ENCODE results near the gene RFWD3.
"Not testable (repeated sequence)": the region's sequence is repeated elsewhere in the genome, so short reads cannot be mapped to it uniquely, and the experiment has no call there.

RFWD3 gene, protein sequence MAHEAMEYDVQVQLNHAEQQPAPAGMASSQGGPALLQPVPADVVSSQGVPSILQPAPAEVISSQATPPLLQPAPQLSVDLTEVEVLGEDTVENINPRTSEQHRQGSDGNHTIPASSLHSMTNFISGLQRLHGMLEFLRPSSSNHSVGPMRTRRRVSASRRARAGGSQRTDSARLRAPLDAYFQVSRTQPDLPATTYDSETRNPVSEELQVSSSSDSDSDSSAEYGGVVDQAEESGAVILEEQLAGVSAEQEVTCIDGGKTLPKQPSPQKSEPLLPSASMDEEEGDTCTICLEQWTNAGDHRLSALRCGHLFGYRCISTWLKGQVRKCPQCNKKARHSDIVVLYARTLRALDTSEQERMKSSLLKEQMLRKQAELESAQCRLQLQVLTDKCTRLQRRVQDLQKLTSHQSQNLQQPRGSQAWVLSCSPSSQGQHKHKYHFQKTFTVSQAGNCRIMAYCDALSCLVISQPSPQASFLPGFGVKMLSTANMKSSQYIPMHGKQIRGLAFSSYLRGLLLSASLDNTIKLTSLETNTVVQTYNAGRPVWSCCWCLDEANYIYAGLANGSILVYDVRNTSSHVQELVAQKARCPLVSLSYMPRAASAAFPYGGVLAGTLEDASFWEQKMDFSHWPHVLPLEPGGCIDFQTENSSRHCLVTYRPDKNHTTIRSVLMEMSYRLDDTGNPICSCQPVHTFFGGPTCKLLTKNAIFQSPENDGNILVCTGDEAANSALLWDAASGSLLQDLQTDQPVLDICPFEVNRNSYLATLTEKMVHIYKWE

DNA sequence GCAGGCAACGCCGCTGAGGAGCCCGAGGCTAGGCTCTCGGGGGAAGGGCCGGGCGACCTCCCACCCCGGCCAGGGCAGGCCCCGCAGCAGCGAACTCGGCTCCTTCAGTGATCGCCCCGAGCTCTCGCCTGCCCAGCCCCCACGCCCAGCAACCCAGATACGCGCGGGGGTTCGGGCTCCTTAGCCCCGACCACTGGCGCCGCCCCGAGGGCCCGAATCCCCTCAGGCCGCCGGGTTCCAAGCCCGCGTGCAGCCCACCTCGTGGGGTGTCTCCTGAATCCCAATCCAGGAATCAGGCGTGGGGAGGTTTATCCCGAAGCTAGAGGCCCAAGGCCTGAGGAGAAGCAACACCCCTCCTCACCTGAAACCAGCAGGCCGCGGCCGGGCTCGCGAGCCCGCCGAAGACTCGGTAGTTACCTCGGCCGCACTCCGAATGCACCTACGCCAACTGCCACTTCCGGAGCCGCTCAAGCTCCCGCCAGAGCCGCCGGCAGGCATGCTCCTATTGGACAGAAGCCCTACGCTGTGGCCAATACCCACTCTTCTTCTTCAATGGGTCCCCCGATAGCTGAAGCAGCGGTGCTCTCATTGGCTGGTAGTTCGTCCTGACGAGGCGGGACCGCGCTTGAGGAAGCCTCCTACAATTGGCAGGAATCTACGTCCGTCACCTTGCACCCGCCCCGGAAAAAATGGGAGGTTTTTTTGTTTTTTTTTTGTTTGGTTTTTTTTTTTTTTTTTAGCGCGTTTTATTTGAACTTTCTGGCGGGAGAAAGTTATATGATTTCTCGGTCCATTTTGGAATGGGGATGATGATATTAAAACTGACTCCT lies at the start of gene RFWD3:
TSS of gene RFWD3 (minus strand) at position 453 of the 830 bp plus-strand sequence. CDS start 5,428 bp downstream, outside the sequence.
- in situ Hi-C loops (cut with MboI; ENCODE audit: low sequenced_read_pairs) = no loop called here

DNA sequence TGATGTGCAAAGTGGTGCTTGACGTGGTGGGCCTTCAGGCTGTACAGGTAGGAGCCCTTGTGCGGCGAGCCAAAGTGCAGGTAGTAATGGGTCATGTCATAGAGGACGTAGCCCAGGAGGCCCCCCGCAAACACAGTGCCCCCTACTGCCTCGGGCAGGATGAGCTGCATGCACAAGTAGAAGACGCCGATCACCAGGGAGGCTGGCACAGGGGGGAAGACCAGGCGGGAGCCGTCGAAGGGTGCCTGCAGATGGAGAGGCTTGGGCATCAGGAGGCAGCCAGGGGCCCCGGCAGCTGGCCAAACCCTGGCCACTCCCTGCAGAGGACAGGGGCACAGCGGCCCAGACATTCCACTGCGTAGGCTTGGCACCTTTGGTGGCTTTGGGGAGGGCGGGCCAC lies 49.7 kb upstream of the RFWD3 start:
- in situ Hi-C loops (cut with MboI; ENCODE audit: low sequenced_read_pairs) = no loop called here

- in situ Hi-C loops (cut with MboI; ENCODE audit: low sequenced_read_pairs) = no loop called here
Measured at GRCh38 chr16:74713876-74714275, 47.2 kb upstream of the RFWD3 start.

- in situ Hi-C loops (cut with MboI; ENCODE audit: low sequenced_read_pairs) = no loop called here
Measured at GRCh38 chr16:74713325-74713724, 46.6 kb upstream of the RFWD3 start.

GRCh38 chr16:74711938-74712337 lies 45.3 kb upstream of the RFWD3 start:
- in situ Hi-C loops (cut with MboI; ENCODE audit: low sequenced_read_pairs) = no loop called here

DNA sequence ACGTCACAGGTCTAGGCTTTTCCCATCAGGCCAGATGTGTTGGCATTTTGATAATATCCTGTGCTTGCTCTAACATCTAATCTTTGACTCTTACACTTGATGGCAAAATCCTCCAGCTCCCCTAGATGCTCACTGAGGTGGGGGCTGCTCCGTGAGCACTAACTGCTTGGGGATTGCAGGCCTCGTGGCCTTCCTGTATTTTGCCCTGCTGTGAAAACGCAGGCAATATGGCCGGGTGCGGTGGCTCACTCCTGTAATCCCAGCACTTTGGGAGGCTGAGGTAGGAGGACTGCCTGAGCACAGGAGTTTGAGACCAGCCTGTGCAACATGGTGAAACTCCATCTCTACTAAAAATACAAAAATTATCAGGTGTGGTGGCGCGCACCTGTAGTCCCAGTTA lies 43.7 kb upstream of the RFWD3 start:
- in situ Hi-C loops (cut with MboI; ENCODE audit: low sequenced_read_pairs) = no loop called here

GRCh38 chr16:74709441-74709877 lies 42.8 kb upstream of the RFWD3 start:
- in situ Hi-C loops (cut with MboI; ENCODE audit: low sequenced_read_pairs) = no loop called here

- in situ Hi-C loops (cut with MboI; ENCODE audit: low sequenced_read_pairs) = no loop called here
Measured at GRCh38 chr16:74700438-74701225, 34.0 kb upstream of the RFWD3 start, which contains the start of gene MLKL. Gene MLKL, minus strand, starts transcription at chr16:74700862. Its CDS starts 5,105 bp downstream, at chr16:74695757.

DNA sequence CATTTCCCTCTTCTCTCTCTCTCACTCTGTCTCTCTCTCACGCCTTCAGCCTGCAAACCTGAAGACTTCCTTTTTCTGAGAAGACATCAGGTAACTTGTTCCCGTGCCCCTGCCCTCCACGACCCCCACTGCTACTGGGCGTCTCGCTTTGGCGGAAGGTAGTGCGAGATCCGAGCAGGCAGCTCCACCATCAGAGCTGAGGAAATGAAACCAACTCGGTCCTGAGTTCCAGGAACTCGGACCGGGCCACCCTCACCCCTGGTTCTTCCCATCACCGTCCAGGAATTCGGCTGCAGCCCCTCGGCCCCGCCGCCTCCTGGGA lies 33.4 kb upstream of the RFWD3 start:
- in situ Hi-C loops (cut with MboI; ENCODE audit: low sequenced_read_pairs) = no loop called here

GRCh38 chr16:74699666-74700065 lies 33.0 kb upstream of the RFWD3 start:
- in situ Hi-C loops (cut with MboI; ENCODE audit: low sequenced_read_pairs) = no loop called here

GRCh38 chr16:74698222-74698621 lies 31.5 kb upstream of the RFWD3 start:
- in situ Hi-C loops (cut with MboI; ENCODE audit: low sequenced_read_pairs) = no loop called here

- in situ Hi-C loops (cut with MboI; ENCODE audit: low sequenced_read_pairs) = no loop called here
Measured at GRCh38 chr16:74695450-74696422, 29.1 kb upstream of the RFWD3 start.

- in situ Hi-C loops (cut with MboI; ENCODE audit: low sequenced_read_pairs) = no loop called here
Measured at GRCh38 chr16:74691093-74691855, 24.6 kb upstream of the RFWD3 start.

GRCh38 chr16:74682556-74682955 lies 15.9 kb upstream of the RFWD3 start:
- in situ Hi-C loops (cut with MboI; ENCODE audit: low sequenced_read_pairs) = no loop called here

GRCh38 chr16:74680681-74681080 lies 14.0 kb upstream of the RFWD3 start:
- in situ Hi-C loops (cut with MboI; ENCODE audit: low sequenced_read_pairs) = no loop called here

DNA sequence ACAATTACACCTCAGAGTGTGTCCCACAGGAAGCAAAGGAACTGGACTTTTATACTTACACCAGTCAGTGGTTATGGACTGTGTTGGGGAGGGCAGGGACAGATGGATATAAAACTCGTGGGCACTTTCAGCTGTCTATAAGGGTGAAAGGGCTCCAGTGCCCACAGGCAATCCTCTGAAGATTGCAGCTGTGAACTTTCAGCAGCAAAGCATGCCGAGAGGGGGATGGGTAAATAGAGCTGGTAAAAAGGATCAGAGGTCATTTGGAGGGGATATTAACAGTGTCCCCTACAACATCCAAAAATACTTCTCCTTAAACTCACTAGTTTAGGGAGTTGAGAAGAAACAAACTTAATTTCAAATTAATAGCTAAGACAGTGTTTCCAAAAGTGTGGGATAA lies 13.3 kb upstream of the RFWD3 start:
- in situ Hi-C loops (cut with MboI; ENCODE audit: low sequenced_read_pairs) = no loop called here

- in situ Hi-C loops (cut with MboI; ENCODE audit: low sequenced_read_pairs) = no loop called here
Measured at GRCh38 chr16:74677868-74678267, 11.2 kb upstream of the RFWD3 start.

DNA sequence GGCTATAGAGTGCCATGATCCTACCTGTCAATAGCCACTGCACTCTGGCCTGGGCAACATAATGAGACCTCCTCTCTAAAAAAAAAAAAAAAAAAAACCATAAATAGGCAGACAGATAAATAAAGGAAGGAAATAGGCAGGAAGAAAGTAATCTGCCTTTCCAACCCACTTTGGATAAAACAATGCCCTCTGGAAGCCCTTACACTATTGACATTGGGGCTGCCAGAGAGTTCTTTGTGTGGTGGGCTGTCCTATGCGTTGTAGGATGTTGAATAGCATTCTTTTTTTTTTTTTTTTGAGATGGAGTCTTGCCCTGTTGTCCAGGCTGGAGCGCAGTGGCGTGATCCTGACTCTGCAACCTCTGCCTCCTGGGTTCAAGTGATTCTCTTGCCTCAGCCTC lies 7.2 kb upstream of the RFWD3 start:
- in situ Hi-C loops (cut with MboI; ENCODE audit: low sequenced_read_pairs) = no loop called here

DNA sequence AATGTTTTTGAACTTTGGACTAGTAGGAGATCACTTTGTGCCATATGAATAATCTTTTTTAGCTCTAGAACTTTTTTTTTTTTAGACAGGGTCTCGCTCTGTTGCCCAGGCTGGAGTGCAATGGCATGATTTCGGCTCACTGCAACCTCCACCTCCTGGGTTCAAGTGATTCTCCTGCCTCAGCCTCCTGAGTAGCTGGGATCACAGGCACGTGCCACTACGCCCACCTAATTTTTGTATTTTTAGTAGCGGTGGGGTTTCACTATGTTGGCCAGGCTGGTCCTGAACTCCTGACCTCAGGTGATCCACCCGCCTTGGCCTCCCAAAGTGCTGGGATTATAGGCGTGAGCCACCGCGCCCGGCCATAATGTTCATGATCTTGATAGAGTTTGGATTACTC lies 2.2 kb upstream of the RFWD3 start:
- in situ Hi-C loops (cut with MboI; ENCODE audit: low sequenced_read_pairs) = not testable (repeated sequence)
